Nephron (organoid): ENCODE measurements around the gene HPGD.

Experiments
- H3K27ac Mint-ChIP-seq, 3 experiments: 2 replicates each; pipeline ENCODE4 v1.8.0; 2020; ENCODE audit warnings: mixed read lengths in 3 of 3, mild to moderate bottlenecking in 2 of 3, moderate library complexity in 1 of 3
- H3K27me3 Mint-ChIP-seq: 2 replicates; pipeline ENCODE4 v1.8.0; 2021; ENCODE audit warnings: low read depth, mild to moderate bottlenecking, moderate library complexity, mixed read lengths
- H3K36me3 Mint-ChIP-seq: 2 replicates; pipeline ENCODE4 v1.8.0; 2020; ENCODE audit warnings: low read depth, mixed read lengths
- H3K4me1 Mint-ChIP-seq: 2 replicates; pipeline ENCODE4 v1.8.0; 2020; ENCODE audit warnings: mixed read lengths
- H3K4me3 Mint-ChIP-seq, 3 experiments: 2 replicates each; pipeline ENCODE4 v1.8.0; 2020; ENCODE audit warnings: mild to moderate bottlenecking in 3 of 3, mixed read lengths in 3 of 3, moderate library complexity in 2 of 3
- H3K9me3 Mint-ChIP-seq: 2 replicates; pipeline ENCODE4 v1.8.0; 2020; ENCODE audit warnings: mixed read lengths
- CTCF ChIP-seq, 3 experiments: fragments of 200-600 bp; sonication (generic); IDR thresholded peaks; one replicate each; pipeline ENCODE4 v1.5.0; 2021; ENCODE audit warnings: antibody characterized with exemption in 3 of 3; ENCODE audit not compliant: unreplicated experiment in 3 of 3

The HPGD gene

GRCh38 chr4:174545268-174545667 is 23.0 kb upstream of the HPGD start:
- Mint-ChIP-seq H3K27ac (no peak overlapping the region), H3K9me3 (peaks cover 17% of the 10 kb centered on the region), H3K27me3 (peaks cover 7% of the 10 kb centered on the region), H3K4me3 (no peak overlapping the region), H3K36me3 (no peaks in the 10 kb centered on the region), H3K4me1 (no peaks in the 10 kb centered on the region)
- no peak for TF ChIP-seq CTCF (IDR thresholded peaks at IDR 0.05; ENCODE audit: unreplicated experiment in 3 of 3)

- Mint-ChIP-seq H3K4me1 (no peaks in the 10 kb centered on the region), H3K27ac (no peak overlapping the region), H3K9me3 (peaks cover 17% of the 10 kb centered on the region), H3K36me3 (no peaks in the 10 kb centered on the region), H3K27me3 (peaks cover 7% of the 10 kb centered on the region), H3K4me3 (no peak overlapping the region)
- TF ChIP-seq CTCF (IDR thresholded peaks at IDR 0.05; ENCODE audit: unreplicated experiment in 3 of 3) = no peak
Measured at GRCh38 chr4:174544496-174544895, 22.2 kb upstream of the HPGD start.

- no peaks in the 10 kb centered on the region for H3K36me3 Mint-ChIP-seq
- H3K9me3 Mint-ChIP-seq = peaks cover 7% of the 10 kb centered on the region
- TF ChIP-seq CTCF (IDR thresholded peaks at IDR 0.05; ENCODE audit: unreplicated experiment in 3 of 3) = no peak
- peaks cover 4% of the 10 kb centered on the region for H3K27me3 Mint-ChIP-seq
- H3K4me1 Mint-ChIP-seq = no peaks in the 10 kb centered on the region
- no peak overlapping the region for H3K4me3 Mint-ChIP-seq
- H3K27ac Mint-ChIP-seq = no peak overlapping the region
Measured at GRCh38 chr4:174540175-174540574, 17.9 kb upstream of the HPGD start.

- no peaks in the 10 kb centered on the region for H3K36me3 Mint-ChIP-seq
- peak overlapping the region in 1 of 3 experiments; percentile 14 for H3K27ac Mint-ChIP-seq
- peaks cover 7% of the 10 kb centered on the region for H3K9me3 Mint-ChIP-seq
- peaks cover 4% of the 10 kb centered on the region for H3K27me3 Mint-ChIP-seq
- H3K4me1 Mint-ChIP-seq = no peaks in the 10 kb centered on the region
- no peak for TF ChIP-seq CTCF (IDR thresholded peaks at IDR 0.05; ENCODE audit: unreplicated experiment in 3 of 3)
- H3K4me3 Mint-ChIP-seq = no peak overlapping the region
Measured at GRCh38 chr4:174539571-174539970, 17.3 kb upstream of the HPGD start.

GRCh38 chr4:174538876-174539250 is 16.6 kb upstream of the HPGD start:
- TF ChIP-seq CTCF (IDR thresholded peaks at IDR 0.05; ENCODE audit: unreplicated experiment in 3 of 3) = no peak
- no peak overlapping the region for H3K27ac Mint-ChIP-seq
- H3K36me3 Mint-ChIP-seq = no peaks in the 10 kb centered on the region
- peaks cover 7% of the 10 kb centered on the region for H3K9me3 Mint-ChIP-seq
- H3K4me1 Mint-ChIP-seq = no peaks in the 10 kb centered on the region
- no peak overlapping the region for H3K4me3 Mint-ChIP-seq
- H3K27me3 Mint-ChIP-seq = peaks cover 1% of the 10 kb centered on the region

DNA sequence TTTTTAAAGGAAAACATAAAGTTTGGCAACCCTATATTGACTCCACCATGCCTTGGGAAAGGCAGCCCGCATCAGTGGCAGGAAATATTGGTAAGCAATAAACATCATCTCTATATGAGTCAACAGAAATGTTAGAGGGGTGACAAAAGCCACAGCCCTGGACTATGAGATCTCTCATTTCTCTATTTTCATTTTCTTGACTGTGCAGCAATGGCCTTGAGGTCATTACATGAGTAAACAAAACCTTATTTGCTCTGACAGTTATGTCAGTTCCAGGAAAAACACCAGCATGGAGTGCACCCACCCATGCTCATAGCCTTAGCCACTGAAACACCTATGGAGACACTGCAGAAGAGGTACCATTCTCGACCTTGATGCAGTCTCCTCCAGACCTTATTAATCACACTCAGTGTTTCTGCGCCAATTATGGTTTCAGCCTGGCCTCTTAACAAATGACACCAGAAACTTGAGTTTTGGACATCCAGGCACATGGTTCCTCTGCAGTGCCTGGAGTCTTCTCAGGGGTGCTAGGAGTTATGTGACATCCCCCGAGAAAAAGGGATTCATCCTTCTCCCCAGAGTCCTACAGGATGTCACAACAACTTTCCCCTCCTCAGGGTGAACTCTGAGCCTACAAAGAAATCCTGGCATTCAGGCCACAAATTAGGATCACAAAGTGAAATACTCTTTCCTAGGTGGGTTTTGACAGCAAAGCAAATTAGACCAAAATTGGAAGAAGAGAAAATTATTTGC is 16.0 kb upstream of the HPGD start:
- Mint-ChIP-seq H3K27me3 (no peaks in the 10 kb centered on the region), H3K9me3 (peaks cover 7% of the 10 kb centered on the region), H3K27ac (no peak overlapping the region), H3K4me3 (no peak overlapping the region), H3K4me1 (no peaks in the 10 kb centered on the region), H3K36me3 (no peaks in the 10 kb centered on the region)
- TF ChIP-seq CTCF (IDR thresholded peaks at IDR 0.05; ENCODE audit: unreplicated experiment in 3 of 3) = no peak
